Gastroesophageal sphincter (tissue), 4 donors: ENCODE data around the gene PDLIM4. TPM values are rescaled to one million over a fixed set of nuclear protein-coding genes. Genes with fewer than 3 reads are reported as not detected.

Source experiments
- ATAC-seq: fragments of 150-250 bp; one replicate; pipeline ENCODE4 v1.9.1; 2016; ENCODE audit warnings: mild to moderate bottlenecking, moderate library complexity
- H3K27ac ChIP-seq, 4 donors: fragments of 200-600 bp; sonication (generic) in 3 of 4; 1 replicate in 3 of 4; 2 replicates in 1 of 4; pipeline ENCODE4 v1.5.1; 2016 to 2019
- H3K27me3 ChIP-seq: fragments of 200-600 bp; sonication (generic); one replicate; pipeline ENCODE4 v1.5.1; 2019
- H3K36me3 ChIP-seq, 2 donors: fragments of 200-600 bp; sonication (generic); one replicate each; pipeline ENCODE4 v1.5.1; 2019; ENCODE audit warnings: control low read depth in 1 of 2
- H3K4me1 ChIP-seq, 3 donors: fragments of 200-600 bp; sonication (generic); 1 replicate in 2 of 3; 2 replicates in 1 of 3; pipeline ENCODE4 v1.5.1; 2016 to 2019; ENCODE audit warnings: control low read depth in 2 of 3
- H3K4me3 ChIP-seq, 2 donors: fragments of 200-600 bp; sonication (generic); one replicate each; pipeline ENCODE4 v1.5.1; 2019; ENCODE audit warnings: mild to moderate bottlenecking in 1 of 2, moderate library complexity in 1 of 2
- H3K9me3 ChIP-seq, 3 donors: fragments of 200-600 bp; sonication (generic); one replicate each; pipeline ENCODE4 v1.5.1; 2017 to 2019; ENCODE audit warnings: control low read depth in 2 of 3
- EP300 ChIP-seq: sonication (generic); formaldehyde crosslinking; IDR thresholded peaks from one replicate; pipeline ENCODE4 v1.6.1; 2017; ENCODE audit warnings: antibody characterized with exemption, mild to moderate bottlenecking
- POLR2A ChIP-seq, 2 donors: fragments of 450-650 bp; IDR thresholded peaks; one replicate each; pipeline ENCODE4 v1.6.1; 2017; ENCODE audit warnings: antibody characterized with exemption in 2 of 2, mild to moderate bottlenecking in 2 of 2, moderate library complexity in 1 of 2
- POLR2AphosphoS5 ChIP-seq: sonication (generic); formaldehyde crosslinking; IDR thresholded peaks from one replicate; pipeline ENCODE4 v1.6.1; 2017; ENCODE audit warnings: antibody characterized with exemption
- WGBS, 2 donors: methylation state at CpG; one replicate each; pipeline ENCODE4 v1.1.5; 2018; ENCODE audit warnings: low coverage in 1 of 2; 5-methylcytosine and 5-hydroxymethylcytosine counted together
- total RNA-seq, 4 donors: library from RNA; depleted of rRNA; stranded (reverse); fragments of >200 nt; gene quantifications; one replicate each; pipeline ENCODE4 v1.1.0, GENCODE V29; 2016
- TF ChIP-seq, protein P1 (sequence below), 4 experiments: fragments of 200-600 bp in 2 of 4; fragments of 450-650 bp in 2 of 4; sonication (generic) in 1 of 4; IDR thresholded peaks; one replicate each; pipeline ENCODE4 v1.5.1; 2017 to 2019; ENCODE audit warnings: antibody characterized with exemption in 4 of 4, mild to moderate bottlenecking in 2 of 4, moderate library complexity in 2 of 4

Gene PDLIM4
- total RNA-seq, 4 donors from 2014 or later, result 75.0 to 200 (median 92.7) TPM

DNA sequence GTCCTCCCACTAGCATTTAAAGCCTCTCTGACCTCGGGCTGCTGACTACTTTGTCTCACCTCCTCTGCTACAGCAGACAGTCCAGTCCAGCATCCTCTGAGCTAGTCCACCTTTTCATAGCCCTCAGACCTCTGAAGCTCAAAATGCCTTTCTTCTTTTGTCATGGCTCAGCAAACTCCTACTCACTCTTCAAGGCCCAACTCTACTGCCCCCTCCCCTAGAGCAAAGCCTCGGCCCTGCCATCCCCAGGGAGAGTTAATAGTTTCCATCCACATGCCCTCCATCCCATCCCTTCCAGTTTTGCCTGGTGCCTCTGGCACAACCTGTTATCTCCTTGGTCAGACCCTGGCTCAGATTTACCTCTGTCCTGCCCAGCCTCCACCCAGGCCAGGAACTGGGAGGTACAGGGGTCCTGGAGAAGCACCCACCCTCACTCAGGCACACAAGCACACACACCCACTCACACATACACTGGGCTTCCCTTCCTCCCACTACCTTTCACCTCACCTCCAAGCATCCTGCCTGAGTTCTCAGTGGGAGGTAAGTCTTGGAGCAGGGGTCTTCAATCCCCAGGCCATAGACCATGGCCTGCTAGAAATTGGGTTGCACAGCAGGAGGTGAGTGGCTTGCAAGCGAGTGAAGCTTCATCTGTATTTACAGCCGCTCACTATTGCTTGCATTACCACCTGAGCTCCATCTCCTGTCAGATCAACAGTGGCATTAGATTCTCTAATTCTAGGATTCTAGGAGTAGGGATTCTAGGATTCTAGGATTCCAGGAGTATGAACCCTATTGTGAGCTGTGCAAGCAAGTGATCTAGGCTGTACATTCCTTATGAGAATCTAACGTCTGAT lies 18.1 kb downstream of the PDLIM4 start:
- no peak overlapping the region for H3K4me3 ChIP-seq
- H3K27ac ChIP-seq, result peak overlapping the region in 1 of 4 donors; percentile 14
- TF ChIP-seq POLR2A (IDR thresholded peaks at IDR 0.05) (no peak), POLR2AphosphoS5 (no peak), EP300 (no peak)
- TF ChIP-seq, protein P1, sequence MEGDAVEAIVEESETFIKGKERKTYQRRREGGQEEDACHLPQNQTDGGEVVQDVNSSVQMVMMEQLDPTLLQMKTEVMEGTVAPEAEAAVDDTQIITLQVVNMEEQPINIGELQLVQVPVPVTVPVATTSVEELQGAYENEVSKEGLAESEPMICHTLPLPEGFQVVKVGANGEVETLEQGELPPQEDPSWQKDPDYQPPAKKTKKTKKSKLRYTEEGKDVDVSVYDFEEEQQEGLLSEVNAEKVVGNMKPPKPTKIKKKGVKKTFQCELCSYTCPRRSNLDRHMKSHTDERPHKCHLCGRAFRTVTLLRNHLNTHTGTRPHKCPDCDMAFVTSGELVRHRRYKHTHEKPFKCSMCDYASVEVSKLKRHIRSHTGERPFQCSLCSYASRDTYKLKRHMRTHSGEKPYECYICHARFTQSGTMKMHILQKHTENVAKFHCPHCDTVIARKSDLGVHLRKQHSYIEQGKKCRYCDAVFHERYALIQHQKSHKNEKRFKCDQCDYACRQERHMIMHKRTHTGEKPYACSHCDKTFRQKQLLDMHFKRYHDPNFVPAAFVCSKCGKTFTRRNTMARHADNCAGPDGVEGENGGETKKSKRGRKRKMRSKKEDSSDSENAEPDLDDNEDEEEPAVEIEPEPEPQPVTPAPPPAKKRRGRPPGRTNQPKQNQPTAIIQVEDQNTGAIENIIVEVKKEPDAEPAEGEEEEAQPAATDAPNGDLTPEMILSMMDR (IDR thresholded peaks at IDR 0.05), result no peak
- 62 to 74% methylated on average over 2 to 5 of the region's 5 CpGs for WGBS, 2 donors
- H3K9me3 ChIP-seq, result no peaks in the 10 kb centered on the region
- peaks cover 0 to 36% of the 10 kb centered on the region in 2 donors for H3K36me3 ChIP-seq
- H3K4me1 ChIP-seq, result peaks cover 0 to 18% (median 0%) of the 10 kb centered on the region in 3 donors
- no peak for ATAC-seq
- H3K27me3 ChIP-seq, result no peaks in the 10 kb centered on the region

DNA sequence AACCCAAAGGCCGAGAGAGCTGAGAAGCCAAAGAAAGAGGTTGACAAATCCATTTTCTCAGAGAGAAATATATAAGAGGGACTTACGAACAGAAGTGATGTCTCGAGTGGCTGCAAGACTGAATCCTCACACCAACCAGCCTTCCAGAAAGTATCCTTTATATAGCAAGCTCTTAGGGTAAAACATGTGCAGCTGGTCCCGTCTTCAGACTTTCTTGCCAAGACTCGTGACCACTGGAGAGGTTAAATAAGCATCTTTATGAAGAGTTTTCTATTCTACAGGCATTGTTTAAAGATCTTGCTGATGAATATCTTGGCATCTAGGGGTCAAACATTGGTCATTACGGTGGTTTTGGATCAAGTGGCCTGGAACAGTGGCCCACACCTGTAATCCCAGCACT lies 19.8 kb downstream of the PDLIM4 start:
- peaks cover 0 to 13% (median 0%) of the 10 kb centered on the region in 3 donors for H3K4me1 ChIP-seq
- WGBS, 2 donors, result 46 to 69% methylated on average over 2 to 6 of the region's 6 CpGs
- H3K36me3 ChIP-seq, result peaks cover 0 to 20% of the 10 kb centered on the region in 2 donors
- no peak overlapping the region for H3K27ac ChIP-seq
- no peaks in the 10 kb centered on the region for H3K27me3 ChIP-seq
- no peak overlapping the region for H3K4me3 ChIP-seq
- H3K9me3 ChIP-seq, result no peaks in the 10 kb centered on the region
- TF ChIP-seq EP300, result no peak
- TF ChIP-seq POLR2A (IDR thresholded peaks at IDR 0.05), result no peak
- TF ChIP-seq, protein P1 (IDR thresholded peaks at IDR 0.05), result no peak
- no peak for TF ChIP-seq POLR2AphosphoS5
- ATAC-seq, result no peak

DNA sequence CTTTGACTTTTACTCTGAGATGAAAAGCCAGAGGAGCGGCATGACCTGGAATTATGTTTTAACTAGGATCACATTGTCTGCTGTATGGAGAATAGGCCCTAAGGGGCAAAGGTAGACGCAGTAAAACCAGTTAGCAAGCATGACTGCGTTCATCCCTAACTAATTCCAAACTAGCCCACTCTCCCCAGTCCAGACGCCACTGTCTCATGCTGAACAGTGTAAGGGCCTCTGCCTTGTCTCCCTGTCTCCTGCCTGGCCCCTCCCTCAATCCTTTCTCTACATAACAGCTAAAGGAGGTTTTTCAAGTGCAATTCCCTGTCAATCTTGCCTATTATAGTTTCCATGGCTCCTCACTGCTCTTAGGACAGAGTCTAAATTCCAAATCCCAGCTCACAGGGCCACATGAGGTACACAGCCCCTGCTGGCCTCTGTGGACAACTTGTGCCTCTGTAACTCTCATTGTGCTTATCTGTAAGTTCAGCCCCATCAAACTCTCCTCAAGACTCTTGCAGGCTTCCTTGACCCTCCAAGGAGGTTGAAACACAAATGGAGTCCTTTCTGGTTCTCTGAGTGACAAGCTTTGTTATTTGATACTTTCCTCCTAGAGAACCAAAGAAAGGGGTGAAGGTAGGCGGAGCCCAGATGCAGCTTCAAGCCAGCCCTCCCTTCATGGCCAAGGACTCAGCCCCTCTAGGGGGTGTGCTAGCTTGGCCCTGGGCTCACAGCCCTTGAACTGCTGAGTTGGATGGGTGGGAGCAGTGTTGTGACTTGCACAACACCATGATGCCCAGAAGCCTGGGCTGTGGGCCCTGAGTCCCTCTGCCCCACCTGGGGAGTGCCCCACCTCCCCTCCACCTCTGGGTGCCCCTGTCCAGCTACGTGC lies 20.7 kb downstream of the PDLIM4 start:
- peaks cover 0 to 14% of the 10 kb centered on the region in 2 donors for H3K36me3 ChIP-seq
- TF ChIP-seq POLR2A (IDR thresholded peaks at IDR 0.05), result no peak
- TF ChIP-seq POLR2AphosphoS5, result no peak
- no peak for TF ChIP-seq EP300
- TF ChIP-seq, protein P1 (IDR thresholded peaks at IDR 0.05), result no peak
- no peak overlapping the region for H3K4me3 ChIP-seq
- no peaks in the 10 kb centered on the region for H3K27me3 ChIP-seq
- ATAC-seq, result no peak
- H3K4me1 ChIP-seq, result peaks cover 0 to 3% (median 0%) of the 10 kb centered on the region in 3 donors
- H3K9me3 ChIP-seq, result no peaks in the 10 kb centered on the region
- H3K27ac ChIP-seq, result no peak overlapping the region
- 82 to 94% methylated on average over 3 to 5 of the region's 6 CpGs for WGBS, 2 donors

DNA sequence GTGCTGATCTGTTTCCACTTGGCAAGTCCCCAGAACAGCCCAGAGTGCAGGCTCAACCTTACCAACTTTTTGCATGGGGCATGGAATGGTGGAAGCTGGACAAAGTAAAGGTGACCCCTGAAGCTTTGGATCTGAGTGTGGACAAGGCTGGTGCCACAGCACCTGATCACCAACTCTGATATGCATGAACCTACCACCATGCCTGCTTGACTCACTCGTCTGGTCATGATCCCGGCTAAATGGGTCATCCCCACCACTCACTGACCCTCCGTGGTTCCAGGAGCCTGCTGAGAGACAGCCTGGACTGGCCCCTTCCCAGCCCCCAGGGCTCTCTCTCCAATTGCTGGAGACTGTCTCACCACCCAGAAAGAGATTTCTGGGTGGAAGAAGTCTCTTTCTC lies 22.3 kb downstream of the PDLIM4 start:
- Histone ChIP-seq H3K4me3 (no peak overlapping the region), H3K36me3 (peaks cover 0 to 2% of the 10 kb centered on the region in 2 donors), H3K27ac (no peak overlapping the region), H3K4me1 (no peaks in the 10 kb centered on the region), H3K27me3 (no peaks in the 10 kb centered on the region), H3K9me3 (no peaks in the 10 kb centered on the region)
- TF ChIP-seq EP300 (no peak), POLR2AphosphoS5 (no peak), POLR2A (IDR thresholded peaks at IDR 0.05) (no peak)
- TF ChIP-seq, protein P1 (IDR thresholded peaks at IDR 0.05), result no peak
- no peak for ATAC-seq
- WGBS, 2 donors, result 79% methylated on average over 3 of the region's 3 CpGs; no CpG with 5 or more reads in 1 of the 2 donors
